ENCODE measurements around the gene LRRC46.

The LRRC46 gene

DNA sequence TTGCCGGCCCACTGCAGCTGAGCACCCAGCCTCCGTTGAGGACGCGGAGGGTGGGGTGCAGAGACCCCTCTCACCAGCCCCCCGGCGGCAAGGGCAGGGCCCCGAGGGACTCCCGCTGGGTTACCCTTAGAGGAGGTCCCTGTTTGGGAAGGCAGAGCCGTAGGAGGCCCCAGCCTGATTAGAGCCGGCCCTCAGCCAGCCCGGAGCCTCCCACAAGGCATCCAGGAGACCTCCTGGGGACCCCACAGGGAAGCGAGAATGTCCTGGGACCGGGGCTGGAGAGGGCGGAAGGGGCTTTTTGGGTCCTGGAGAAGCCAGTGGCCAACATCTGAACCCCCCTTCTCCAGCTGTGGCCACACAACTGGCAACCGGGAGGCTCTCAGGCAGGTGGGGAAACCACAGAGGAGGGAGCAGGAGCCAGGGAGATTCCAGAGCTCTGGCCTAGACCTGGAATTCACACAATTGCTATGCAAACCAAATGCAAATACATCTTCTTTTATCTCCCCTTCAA is 41.2 kb downstream of the LRRC46 start:
- Histone ChIP-seq H3K4ac (ENCODE audit: low read depth in 1 of 2, low read length in 2 of 2) (no peak overlapping the region), H2BK12ac (ENCODE audit: low read length in 2 of 2) (peak overlapping the region in 1 of 2 experiments; percentile 47), H4K8ac (ENCODE audit: low read length) (peak overlapping the region; percentile 77), H2AK5ac (ENCODE audit: low read length, severe bottlenecking) (no peak overlapping the region), H3K9ac (ENCODE audit: low read length) (no peak overlapping the region), H3K4me1 (ENCODE audit: control insufficient read depth, insufficient read depth, low read depth, low read length) (peaks cover 20% of the 10 kb centered on the region), H3K9me3 (ENCODE audit: control insufficient read depth, low read length) (no peaks in the 10 kb centered on the region), H3K23ac (ENCODE audit: low read length in 2 of 2) (peak overlapping the region in 1 of 2 experiments; percentile 63), H4K91ac (ENCODE audit: low read length) (no peak overlapping the region), H3K14ac (ENCODE audit: low read length in 2 of 2) (no peak overlapping the region), H2BK15ac (ENCODE audit: low read depth, poor library complexity, severe bottlenecking) (peak overlapping the region; percentile 94), H3K27me3 (ENCODE audit: control insufficient read depth in 1 of 2, insufficient read depth in 1 of 2, low read length in 2 of 2) (peaks cover 69 to 83% of the 10 kb centered on the region in 2 experiments), H3K79me1 (replicated peaks; ENCODE audit: low read length, poor library complexity, severe bottlenecking) (no peaks in the 10 kb centered on the region), H2BK120ac (ENCODE audit: low read depth, low read length) (peak overlapping the region; percentile 58), H3K36me3 (ENCODE audit: control insufficient read depth in 1 of 2, insufficient read depth in 2 of 2, low read depth in 1 of 2, low read length in 2 of 2) (no peaks in the 10 kb centered on the region), H2BK5ac (ENCODE audit: low read depth, low read length, poor library complexity, severe bottlenecking) (no peak overlapping the region), H3K4me3 (ENCODE audit: insufficient read depth in 1 of 2, low read depth in 1 of 2, low read length in 2 of 2) (no peak overlapping the region), H3K27ac (ENCODE audit: low read length, poor library complexity, severe bottlenecking) (no peak overlapping the region), H3K4me2 (ENCODE audit: low read length, poor library complexity, severe bottlenecking) (peak overlapping the region; percentile 58), H3K18ac (ENCODE audit: low read depth in 1 of 2, low read length in 2 of 2) (peak overlapping the region; percentile 28 to 47), H2AFZ (ENCODE audit: low read depth, low read length) (peak overlapping the region; percentile 47)
- DNase-seq = no peak
- WGBS = 16% methylated on average over 15 of the region's 15 CpGs

DNA sequence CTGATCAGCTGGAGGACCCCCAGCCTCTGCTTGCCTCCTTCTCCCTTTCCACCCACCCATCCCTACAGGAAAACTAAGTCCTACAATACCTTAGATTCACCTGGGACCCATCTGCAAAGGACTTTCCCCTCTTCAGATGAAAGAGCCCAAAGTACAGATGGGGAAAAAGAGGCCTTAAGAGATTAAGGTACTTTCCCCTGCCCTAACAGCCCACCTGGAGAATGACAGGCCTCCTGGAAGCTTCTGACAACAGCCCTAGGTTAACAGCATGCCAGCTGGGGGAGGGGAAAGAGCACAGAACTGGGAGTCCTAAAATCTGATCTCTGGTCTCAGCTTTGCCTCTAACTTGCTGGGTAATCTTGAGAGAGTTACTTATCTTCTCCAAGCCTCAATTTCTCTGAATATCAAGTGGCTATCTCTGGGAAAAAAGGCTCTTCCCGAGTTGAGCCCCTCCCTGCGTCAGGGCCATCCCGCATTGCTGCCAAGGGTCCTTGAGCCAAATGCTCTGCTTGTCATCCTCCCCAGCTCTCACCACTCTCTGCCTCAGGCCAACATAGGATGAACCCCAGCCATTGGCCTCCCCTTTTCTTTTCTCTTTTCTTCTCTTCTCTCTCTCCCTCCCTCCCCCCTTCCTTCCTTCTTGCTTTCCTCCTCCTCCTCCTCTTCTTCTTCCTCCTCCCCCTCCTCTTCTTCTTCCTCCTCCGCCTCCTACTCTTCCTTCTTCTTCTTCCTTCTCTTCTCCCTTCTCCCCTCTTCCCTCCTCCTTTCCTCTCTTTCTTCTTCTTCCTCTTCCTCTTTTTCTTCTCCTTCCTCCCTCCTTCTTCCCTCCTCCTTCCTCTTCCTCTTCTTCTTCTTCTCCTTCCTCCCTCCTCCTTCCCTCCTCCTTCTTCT is 42.0 kb downstream of the LRRC46 start:
- H3K36me3 ChIP-seq (ENCODE audit: control insufficient read depth in 1 of 2, insufficient read depth in 2 of 2, low read depth in 1 of 2, low read length in 2 of 2) = no peaks in the 10 kb centered on the region
- no peak overlapping the region for H3K14ac ChIP-seq (ENCODE audit: low read length in 2 of 2)
- H2BK12ac ChIP-seq (ENCODE audit: low read length in 2 of 2) = no peak overlapping the region
- H4K8ac ChIP-seq (ENCODE audit: low read length) = no peak overlapping the region
- H3K18ac ChIP-seq (ENCODE audit: low read depth in 1 of 2, low read length in 2 of 2) = no peak overlapping the region
- H3K27ac ChIP-seq (ENCODE audit: low read length, poor library complexity, severe bottlenecking) = no peak overlapping the region
- H3K27me3 ChIP-seq (ENCODE audit: control insufficient read depth in 1 of 2, insufficient read depth in 1 of 2, low read length in 2 of 2) = peaks cover 63 to 87% of the 10 kb centered on the region in 2 experiments
- H2BK120ac ChIP-seq (ENCODE audit: low read depth, low read length) = no peak overlapping the region
- no peak overlapping the region for H2AFZ ChIP-seq (ENCODE audit: low read depth, low read length)
- 60% methylated on average over 4 of the region's 4 CpGs for WGBS
- no peak for DNase-seq
- no peak overlapping the region for H4K91ac ChIP-seq (ENCODE audit: low read length)
- H3K4ac ChIP-seq (ENCODE audit: low read depth in 1 of 2, low read length in 2 of 2) = no peak overlapping the region
- H3K79me1 ChIP-seq (replicated peaks; ENCODE audit: low read length, poor library complexity, severe bottlenecking) = no peaks in the 10 kb centered on the region
- no peak overlapping the region for H3K4me2 ChIP-seq (ENCODE audit: low read length, poor library complexity, severe bottlenecking)
- H3K23ac ChIP-seq (ENCODE audit: low read length in 2 of 2) = no peak overlapping the region
- H3K9ac ChIP-seq (ENCODE audit: low read length) = no peak overlapping the region
- H2AK5ac ChIP-seq (ENCODE audit: low read length, severe bottlenecking) = no peak overlapping the region
- no peak overlapping the region for H3K4me3 ChIP-seq (ENCODE audit: insufficient read depth in 1 of 2, low read depth in 1 of 2, low read length in 2 of 2)
- no peaks in the 10 kb centered on the region for H3K9me3 ChIP-seq (ENCODE audit: control insufficient read depth, low read length)
- peaks cover 20% of the 10 kb centered on the region for H3K4me1 ChIP-seq (ENCODE audit: control insufficient read depth, insufficient read depth, low read depth, low read length)
- H2BK5ac ChIP-seq (ENCODE audit: low read depth, low read length, poor library complexity, severe bottlenecking) = no peak overlapping the region
- H2BK15ac ChIP-seq (ENCODE audit: low read depth, poor library complexity, severe bottlenecking) = no peak overlapping the region

DNA sequence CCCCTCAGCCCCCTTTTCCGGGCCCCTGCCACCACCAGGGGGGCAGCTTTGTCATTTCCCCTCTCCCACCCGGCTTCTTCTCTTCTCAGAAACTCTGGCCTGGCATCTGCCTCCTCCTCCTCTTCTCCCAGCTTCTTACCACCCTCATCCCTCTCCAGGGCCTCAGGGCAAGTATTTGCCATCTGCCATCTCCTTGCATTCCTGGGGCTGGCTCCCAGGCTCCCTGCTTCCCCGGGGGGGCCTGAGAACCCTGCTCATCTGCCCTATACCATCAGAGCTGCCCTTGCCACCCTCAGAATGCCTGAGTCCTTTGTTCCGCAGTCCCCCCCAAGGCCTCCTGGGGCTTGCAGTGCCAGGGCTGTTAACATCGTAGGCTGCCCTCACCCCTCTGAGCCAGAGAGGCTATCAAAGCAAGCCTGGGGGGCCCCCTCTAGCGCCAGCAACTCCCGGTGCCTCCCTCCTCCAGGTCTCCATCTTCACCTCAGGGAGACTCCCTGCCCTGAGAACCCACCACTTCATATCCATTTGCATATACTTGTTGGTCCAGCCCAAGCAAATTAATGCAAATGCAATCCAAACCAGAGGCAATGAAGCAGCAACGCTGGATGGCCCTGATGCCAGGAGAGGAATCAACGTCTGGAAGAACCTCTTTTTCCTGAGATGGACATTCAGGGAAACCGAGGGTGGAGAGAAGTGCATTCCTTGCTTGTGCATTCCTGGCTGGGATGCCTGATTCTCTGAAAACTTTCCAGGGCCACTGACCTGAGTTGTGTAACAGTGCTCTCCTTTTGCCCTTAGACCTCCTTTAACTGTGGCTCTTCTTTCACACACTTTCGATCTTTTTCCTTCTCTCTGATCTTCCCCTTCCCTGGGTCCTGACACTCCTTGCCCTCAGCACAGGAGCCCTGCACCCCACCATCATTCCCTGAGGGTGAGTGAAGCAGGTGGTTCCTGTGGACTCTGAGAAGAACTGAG is 43.8 kb downstream of the LRRC46 start:
- Histone ChIP-seq H3K27me3 (ENCODE audit: control insufficient read depth in 1 of 2, insufficient read depth in 1 of 2, low read length in 2 of 2) (peaks cover 48 to 81% of the 10 kb centered on the region in 2 experiments), H3K9ac (ENCODE audit: low read length) (no peak overlapping the region), H2AK5ac (ENCODE audit: low read length, severe bottlenecking) (no peak overlapping the region), H3K27ac (ENCODE audit: low read length, poor library complexity, severe bottlenecking) (no peak overlapping the region), H2BK15ac (ENCODE audit: low read depth, poor library complexity, severe bottlenecking) (peak overlapping the region; percentile 74), H3K36me3 (ENCODE audit: control insufficient read depth in 1 of 2, insufficient read depth in 2 of 2, low read depth in 1 of 2, low read length in 2 of 2) (no peaks in the 10 kb centered on the region), H3K14ac (ENCODE audit: low read length in 2 of 2) (peak overlapping the region in 1 of 2 experiments; percentile 23), H3K4me2 (ENCODE audit: low read length, poor library complexity, severe bottlenecking) (no peak overlapping the region), H4K91ac (ENCODE audit: low read length) (peak overlapping the region; percentile 64), H3K4me3 (ENCODE audit: insufficient read depth in 1 of 2, low read depth in 1 of 2, low read length in 2 of 2) (no peak overlapping the region), H3K4me1 (ENCODE audit: control insufficient read depth, insufficient read depth, low read depth, low read length) (peaks cover 20% of the 10 kb centered on the region), H2BK5ac (ENCODE audit: low read depth, low read length, poor library complexity, severe bottlenecking) (no peak overlapping the region), H3K9me3 (ENCODE audit: control insufficient read depth, low read length) (no peaks in the 10 kb centered on the region), H2AFZ (ENCODE audit: low read depth, low read length) (no peak overlapping the region), H4K8ac (ENCODE audit: low read length) (peak overlapping the region; percentile 36), H3K23ac (ENCODE audit: low read length in 2 of 2) (no peak overlapping the region), H2BK120ac (ENCODE audit: low read depth, low read length) (no peak overlapping the region), H2BK12ac (ENCODE audit: low read length in 2 of 2) (peak overlapping the region; percentile 72), H3K18ac (ENCODE audit: low read depth in 1 of 2, low read length in 2 of 2) (no peak overlapping the region), H3K79me1 (replicated peaks; ENCODE audit: low read length, poor library complexity, severe bottlenecking) (no peaks in the 10 kb centered on the region), H3K4ac (ENCODE audit: low read depth in 1 of 2, low read length in 2 of 2) (peak overlapping the region in 1 of 2 experiments; percentile 50)
- DNase-seq = no peak
- WGBS = 59% methylated on average over 11 of the region's 11 CpGs

Data from mesenchymal stem cell (in vitro differentiated cells and primary cell).